C4-2B (cell line): ENCODE data around the gene CASP3.

Source experiments
- CTCF ChIP-seq: fragments of 450-650 bp; conservative IDR thresholded peaks from 2 replicates; pipeline ENCODE4 v1.5.1; 2017; ENCODE audit warnings: mild to moderate bottlenecking
- ZFX ChIP-seq: fragments of 450-650 bp; IDR thresholded peaks from 2 replicates; pipeline ENCODE4 v1.6.1; 2017

DNA sequence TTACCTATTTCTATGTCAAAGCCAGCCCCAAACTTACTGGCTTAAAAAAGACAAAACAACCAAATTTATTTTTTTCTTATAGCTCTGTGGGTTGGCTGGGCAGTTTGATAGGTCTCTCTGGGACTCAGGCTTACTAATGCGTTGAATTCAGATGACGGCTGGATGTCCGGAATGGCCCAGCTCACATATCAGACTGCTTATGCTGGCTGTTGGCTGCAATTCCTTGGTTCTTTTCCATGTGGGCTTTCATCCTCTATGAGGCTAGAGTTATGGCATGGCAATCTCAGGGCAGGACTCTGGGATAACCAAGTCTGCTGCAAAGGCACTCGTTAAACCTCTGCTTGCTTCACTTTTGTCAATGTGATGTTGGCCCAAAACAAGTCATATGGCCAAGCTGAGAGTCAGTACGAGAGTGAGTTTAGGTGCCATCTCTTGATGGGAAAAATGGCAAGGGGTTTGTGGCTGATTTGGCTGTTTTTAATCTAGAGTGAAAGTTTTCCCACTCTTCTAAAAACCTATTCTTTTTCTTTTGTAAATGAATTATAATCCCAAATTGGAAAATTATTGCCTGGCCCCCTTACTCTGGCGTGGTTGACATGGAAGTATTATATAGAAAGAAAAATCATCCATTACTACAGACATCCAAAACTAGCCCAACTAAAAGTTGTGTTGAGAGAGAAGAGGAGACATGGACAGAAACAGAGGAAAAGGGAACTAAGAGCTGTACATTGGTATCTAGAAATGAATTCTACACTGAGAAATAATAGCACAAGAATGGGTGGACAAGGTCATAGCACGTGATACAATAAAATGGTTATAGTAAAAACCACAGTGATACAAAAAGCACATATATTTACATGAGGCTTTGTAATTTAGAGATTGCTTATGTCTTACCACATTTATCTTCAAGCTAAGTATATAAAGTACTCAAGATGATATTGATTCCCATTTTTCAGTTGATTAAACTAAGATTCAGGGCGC, 6.9 kb upstream of the CASP3 start:
- TF ChIP-seq CTCF (no peak), ZFX (no peak)
